NT2/D1 (cell line): ENCODE results near the gene EIF2S3B.

ENCODE experiments used
- YY1 ChIP-seq: IDR thresholded peaks from 2 replicates; pipeline ENCODE4 v1.6.1; 2011; ENCODE audit not compliant: insufficient read length, insufficient read depth
- ZNF274 ChIP-seq: IDR thresholded peaks from 2 replicates; pipeline ENCODE4 v1.6.1; 2011; ENCODE audit warnings: mild to moderate bottlenecking, low read depth, low read length

DNA sequence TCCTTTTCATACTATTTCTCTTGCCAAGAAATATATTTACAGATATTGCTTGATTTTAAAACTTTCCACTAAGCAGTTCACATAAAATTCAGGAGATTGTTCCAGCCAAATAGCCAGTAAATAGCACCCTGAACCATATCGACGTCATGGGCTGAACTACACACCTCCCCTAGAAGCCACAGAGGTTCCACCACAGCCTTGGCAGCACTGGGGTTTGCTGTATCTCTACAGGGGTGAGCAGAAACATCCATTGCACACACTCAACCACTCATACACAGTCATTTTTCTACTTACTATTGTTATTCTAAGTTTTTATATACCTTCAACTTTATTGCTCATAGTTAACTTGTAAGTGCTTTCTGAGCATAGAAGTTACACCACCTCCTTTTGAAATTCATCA, 8.1 kb upstream of the EIF2S3B start:
- TF ChIP-seq ZNF274 (no peak), YY1 (no peak)
